Sciatic nerve (tissue), 1 donor: Measurements from ENCODE around the gene HVCN1. TPM values are rescaled to one million over a fixed set of nuclear protein-coding genes. Genes with fewer than 3 reads are reported as not detected.

Experiments
- total RNA-seq: library from RNA; stranded (reverse); fragmentation: NEBNext Ultra II Directional; extraction: Animal tissue kit (Norgen Biotek cat#: 25700); gene quantifications from one replicate; pipeline ENCODE4 v1.2.1, GENCODE V29; 2021
- donor health status: DM: no; HTN: no; CAD: no.

The HVCN1 gene
- total RNA-seq, 1 donor from 2014 or later, result 7.5 TPM

Other genes starting within 250 kb of the HVCN1 start
- 109 TPM for gene ARPC3, start 238.8 kb downstream of the HVCN1 start, total RNA-seq
- 18.7 TPM for gene GPN3, start 220.9 kb downstream of the HVCN1 start, total RNA-seq
- gene FAM216A, start 220.3 kb downstream of the HVCN1 start, total RNA-seq, result 5.8 TPM
- gene VPS29, start 187.0 kb downstream of the HVCN1 start, total RNA-seq, result 102 TPM
- gene RAD9B, start 186.8 kb downstream of the HVCN1 start, total RNA-seq, result 2.9 TPM
- gene PPTC7, start 105.8 kb downstream of the HVCN1 start, total RNA-seq, result 23.8 TPM
- gene TCTN1, start 75.0 kb downstream of the HVCN1 start, total RNA-seq, result 41.0 TPM
- 111 TPM for gene PPP1CC, start 53.8 kb upstream of the HVCN1 start, total RNA-seq
- not detected for gene CCDC63, start 157.9 kb upstream of the HVCN1 start, total RNA-seq
- not detected for gene MYL2, start 231.5 kb upstream of the HVCN1 start, total RNA-seq